ENCODE data around the gene PISD. TPM values are rescaled to one million over a fixed set of nuclear protein-coding genes. Genes with fewer than 3 reads are reported as not detected.

PISD gene
- total RNA-seq, 1 experiment from 2014 or later: 36.0 TPM

DNA sequence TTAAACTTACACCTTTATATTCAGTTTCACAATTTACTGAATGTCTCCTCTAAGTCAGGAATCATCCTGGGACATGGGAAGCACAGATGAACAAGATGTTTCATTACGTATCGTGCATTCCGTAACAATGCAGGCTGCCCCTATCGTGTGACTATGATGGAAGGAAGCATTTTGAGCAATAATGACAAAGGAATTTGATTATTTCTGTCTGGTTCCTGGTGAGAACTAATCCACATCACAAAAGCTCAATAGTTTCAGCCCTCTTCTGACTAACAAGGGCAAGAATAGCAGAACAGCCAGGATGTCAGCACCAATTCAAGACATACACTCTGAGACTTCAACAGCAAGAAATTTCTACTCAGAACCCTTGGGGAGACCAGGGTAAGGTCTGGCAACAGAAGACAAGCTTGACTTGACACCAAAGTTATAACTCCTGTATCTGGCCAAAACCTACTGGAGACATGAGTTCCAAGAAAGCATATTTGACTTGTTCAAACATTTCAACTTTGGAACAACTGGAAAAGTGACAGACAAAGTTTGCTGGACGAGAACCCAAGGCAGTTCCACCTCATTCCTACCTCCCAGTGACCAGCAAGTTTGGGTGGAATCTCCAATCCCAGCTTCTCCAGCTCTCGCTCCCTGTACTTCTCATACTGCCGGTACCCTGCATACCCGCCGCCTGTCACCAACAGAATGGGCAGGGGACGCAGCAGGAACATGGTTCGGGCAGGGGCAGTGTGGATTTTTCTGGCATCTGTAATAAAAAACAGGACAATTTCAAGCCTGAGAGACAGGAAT lies 14.3 kb downstream of the PISD start:
- peak overlapping the region; percentile 81; the same call in 1 of the 2 replicates for H3K27ac ChIP-seq (ENCODE audit: low read length)
- ChIA-PET POLR2A (ENCODE audit: unreplicated experiment) (no interaction called here), CTCF (interaction anchor here (0.6 kb wide), 1 partner anchor 18 kb away, joined by 6 read pairs; no protein-coding TSS in a partner anchor)
- H3K36me3 ChIP-seq (ENCODE audit: low read depth, low read length): peaks cover 8% of the 10 kb centered on the region
- TF ChIP-seq EZH2 (IDR thresholded peaks at IDR 0.05; ENCODE audit: low read length, unreplicated experiment): no peak
- TF ChIP-seq, protein P1, sequence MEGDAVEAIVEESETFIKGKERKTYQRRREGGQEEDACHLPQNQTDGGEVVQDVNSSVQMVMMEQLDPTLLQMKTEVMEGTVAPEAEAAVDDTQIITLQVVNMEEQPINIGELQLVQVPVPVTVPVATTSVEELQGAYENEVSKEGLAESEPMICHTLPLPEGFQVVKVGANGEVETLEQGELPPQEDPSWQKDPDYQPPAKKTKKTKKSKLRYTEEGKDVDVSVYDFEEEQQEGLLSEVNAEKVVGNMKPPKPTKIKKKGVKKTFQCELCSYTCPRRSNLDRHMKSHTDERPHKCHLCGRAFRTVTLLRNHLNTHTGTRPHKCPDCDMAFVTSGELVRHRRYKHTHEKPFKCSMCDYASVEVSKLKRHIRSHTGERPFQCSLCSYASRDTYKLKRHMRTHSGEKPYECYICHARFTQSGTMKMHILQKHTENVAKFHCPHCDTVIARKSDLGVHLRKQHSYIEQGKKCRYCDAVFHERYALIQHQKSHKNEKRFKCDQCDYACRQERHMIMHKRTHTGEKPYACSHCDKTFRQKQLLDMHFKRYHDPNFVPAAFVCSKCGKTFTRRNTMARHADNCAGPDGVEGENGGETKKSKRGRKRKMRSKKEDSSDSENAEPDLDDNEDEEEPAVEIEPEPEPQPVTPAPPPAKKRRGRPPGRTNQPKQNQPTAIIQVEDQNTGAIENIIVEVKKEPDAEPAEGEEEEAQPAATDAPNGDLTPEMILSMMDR (conservative IDR thresholded peaks at IDR 0.05; ENCODE audit: low read depth, low read length): no peak
- TF ChIP-seq EZH2phosphoT487 (IDR thresholded peaks at IDR 0.05; ENCODE audit: borderline replicate concordance, low read length): no peak
- no peaks in the 10 kb centered on the region for H3K9me2 ChIP-seq (replicated peaks; ENCODE audit: low read length)
- H3F3A ChIP-seq (ENCODE audit: low read length, unreplicated experiment): peaks cover 6% of the 10 kb centered on the region
- intact Hi-C loops (cut with micrococcal nuclease): no loop called here
- H3K9me3 ChIP-seq (ENCODE audit: low read length): no peaks in the 10 kb centered on the region
- no peak overlapping the region for H3K4me3 ChIP-seq (ENCODE audit: low read length)
- H3K4me2 ChIP-seq (ENCODE audit: low read length): no peak overlapping the region
- peaks cover 20% of the 10 kb centered on the region for H3K4me1 ChIP-seq (ENCODE audit: insufficient read depth, low read length)
- BruUV-seq (replicated peaks): no TSS peak
- ATAC-seq (no peak), DNase-seq (no peak)
- peaks cover 59% of the 10 kb centered on the region for H3K79me2 ChIP-seq (ENCODE audit: low read length)
- H4K20me1 ChIP-seq (ENCODE audit: low read length): no peaks in the 10 kb centered on the region
- H3K9ac ChIP-seq (ENCODE audit: low read length): no peak overlapping the region
- H2AFZ ChIP-seq (ENCODE audit: low read length): no peak overlapping the region
- H3K27me3 ChIP-seq (ENCODE audit: low read length): no peaks in the 10 kb centered on the region

DNA sequence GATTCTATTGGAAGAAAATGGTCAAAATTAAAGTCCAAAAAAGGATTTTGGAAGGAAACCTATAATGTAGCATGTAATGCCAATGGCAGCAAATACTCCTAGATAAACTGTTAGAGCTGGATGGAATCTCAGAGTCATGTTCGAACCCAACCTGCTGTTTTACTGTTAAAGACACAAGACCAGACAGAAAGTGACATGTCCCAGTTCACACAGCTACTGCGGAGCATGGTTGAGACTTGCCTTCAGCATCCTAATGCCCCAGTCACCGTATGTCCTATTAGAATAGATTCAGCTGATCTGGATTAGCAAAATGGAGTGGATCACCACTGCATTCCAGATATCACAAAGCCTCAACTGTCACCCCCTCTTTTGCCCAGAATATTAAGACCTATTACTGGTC lies 14.9 kb downstream of the PISD start:
- POLR2A ChIA-PET (ENCODE audit: unreplicated experiment): no interaction called here
- Histone ChIP-seq H3K4me1 (ENCODE audit: insufficient read depth, low read length) (peaks cover 20% of the 10 kb centered on the region), H3K27ac (ENCODE audit: low read length) (peak overlapping the region; percentile 81), H3K4me3 (ENCODE audit: low read length) (no peak overlapping the region), H2AFZ (ENCODE audit: low read length) (no peak overlapping the region), H3F3A (ENCODE audit: low read length, unreplicated experiment) (peaks cover 6% of the 10 kb centered on the region), H3K36me3 (ENCODE audit: low read depth, low read length) (peaks cover 8% of the 10 kb centered on the region), H3K9me2 (replicated peaks; ENCODE audit: low read length) (no peaks in the 10 kb centered on the region), H3K9ac (ENCODE audit: low read length) (no peak overlapping the region), H3K4me2 (ENCODE audit: low read length) (peak overlapping the region; percentile 16; the same call in 1 of the 2 replicates), H3K9me3 (ENCODE audit: low read length) (no peaks in the 10 kb centered on the region), H4K20me1 (ENCODE audit: low read length) (no peaks in the 10 kb centered on the region), H3K27me3 (ENCODE audit: low read length) (no peaks in the 10 kb centered on the region), H3K79me2 (ENCODE audit: low read length) (peaks cover 57% of the 10 kb centered on the region)
- no TSS peak for BruUV-seq (replicated peaks)
- intact Hi-C loops (cut with micrococcal nuclease): no loop called here
- CTCF ChIA-PET: interaction anchor here (0.6 kb wide), 1 partner anchor 19 kb away, joined by 6 read pairs; no protein-coding TSS in a partner anchor
- TF ChIP-seq EZH2 (IDR thresholded peaks at IDR 0.05; ENCODE audit: low read length, unreplicated experiment): no peak
- TF ChIP-seq, protein P1 (conservative IDR thresholded peaks at IDR 0.05; ENCODE audit: low read depth, low read length): no peak
- TF ChIP-seq EZH2phosphoT487 (IDR thresholded peaks at IDR 0.05; ENCODE audit: borderline replicate concordance, low read length): no peak
- DNase-seq (no peak), ATAC-seq (no peak)
